Stromal cell of bone marrow (primary cell): Measurements from ENCODE around the gene CTDSPL.
A peak's percentile ranks its signal among the peaks of the same experiment; 100 is the strongest.

ENCODE experiments used
- DNase-seq: peaks from one replicate; pipeline ENCODE4 v3.0.0-alpha.2; 2012; ENCODE audit warnings: low read depth

The CTDSPL gene

DNA sequence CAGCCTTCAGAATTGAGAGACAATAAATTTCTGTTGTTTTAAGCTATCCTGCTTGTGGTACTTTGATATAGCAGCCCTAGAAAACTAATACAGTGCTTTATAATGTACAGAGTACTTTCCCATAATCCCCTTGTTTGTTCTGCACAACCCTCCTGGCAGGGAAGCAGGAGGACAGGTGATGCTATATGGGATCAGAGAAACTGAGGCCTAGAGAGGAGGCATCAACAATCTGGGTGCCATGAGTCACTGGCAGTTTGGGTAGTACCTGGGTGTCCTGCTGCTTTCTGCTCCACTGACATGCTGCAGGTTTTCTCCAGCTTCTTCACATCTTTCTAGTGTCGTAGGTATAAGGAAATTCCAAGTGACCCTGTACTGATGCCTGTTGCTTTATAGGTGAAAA lies 55.0 kb downstream of the CTDSPL start:
- no peak for DNase-seq

- DNase-seq = no peak
These were observed 56.9 kb downstream of the CTDSPL start for GRCh38 chr3:37918627-37919026.

GRCh38 chr3:37920156-37920699 lies 58.5 kb downstream of the CTDSPL start:
- no peak for DNase-seq

DNA sequence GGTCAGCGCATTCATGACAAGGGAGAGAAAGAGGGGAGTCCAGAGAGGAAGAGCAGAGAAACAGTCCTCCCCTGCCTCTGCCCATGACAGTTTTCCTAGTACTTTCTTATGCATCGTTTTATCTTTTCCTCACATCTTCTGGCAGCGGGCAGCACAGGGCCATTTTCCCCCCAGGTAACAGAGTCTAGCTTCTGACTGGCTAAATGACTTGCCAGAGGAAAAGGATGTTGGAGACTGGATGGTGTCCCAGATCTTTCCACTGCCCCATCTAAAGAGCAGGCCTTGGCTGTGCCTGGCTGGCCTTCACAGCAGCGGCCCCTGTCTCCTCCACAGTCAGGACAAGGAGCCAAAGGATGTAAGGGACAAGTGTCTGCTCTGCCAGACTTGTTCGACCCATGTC lies 59.3 kb downstream of the CTDSPL start:
- no peak for DNase-seq

DNA sequence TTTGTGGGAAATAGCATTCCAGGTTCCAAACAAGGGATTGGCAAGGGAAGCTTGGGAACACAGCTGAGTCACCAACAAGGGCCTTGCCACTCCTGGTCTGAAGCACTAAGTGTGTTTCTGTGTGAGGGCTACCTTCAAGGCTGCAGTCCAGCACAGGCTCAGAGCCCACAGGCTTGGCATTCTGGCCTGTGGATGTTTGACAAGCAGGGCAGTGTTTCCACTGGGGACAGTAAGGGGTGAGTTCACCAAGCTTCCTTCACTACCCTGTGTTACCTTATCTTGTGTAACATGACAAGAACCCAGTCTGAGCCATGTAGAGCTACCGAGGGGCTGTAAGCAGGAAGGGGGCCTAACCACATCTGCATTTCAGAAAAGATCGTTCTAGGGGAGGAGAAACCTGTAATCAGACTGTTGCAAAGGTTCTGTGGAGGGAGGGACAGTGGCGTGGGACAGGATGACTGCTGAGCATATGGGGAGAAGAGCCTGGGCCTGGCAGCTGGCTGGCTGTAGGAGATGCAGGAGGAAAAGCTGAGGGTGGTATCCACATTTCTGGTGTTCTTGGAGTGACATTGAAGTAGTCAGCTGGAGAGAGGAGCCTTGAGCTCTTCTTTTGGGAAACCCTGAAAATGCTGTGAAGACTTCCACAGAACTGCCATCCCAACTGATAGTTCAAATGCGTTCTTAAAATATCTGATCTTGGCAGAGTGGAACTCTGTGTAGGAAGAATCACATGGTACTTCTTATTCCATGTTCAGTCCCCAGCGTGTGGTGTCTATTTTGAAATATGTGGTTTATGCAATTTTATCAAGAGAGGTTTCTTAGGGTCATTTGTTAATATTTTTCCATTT lies 61.3 kb downstream of the CTDSPL start:
- no peak for DNase-seq

- DNase-seq = no peak
These were observed 61.9 kb downstream of the CTDSPL start for GRCh38 chr3:37923569-37924040.

GRCh38 chr3:37924453-37924852 lies 62.8 kb downstream of the CTDSPL start:
- DNase-seq = no peak

- no peak for DNase-seq
These were observed 63.5 kb downstream of the CTDSPL start for GRCh38 chr3:37925157-37925556.

- DNase-seq = no peak
These were observed 64.9 kb downstream of the CTDSPL start for GRCh38 chr3:37926611-37927010.

DNA sequence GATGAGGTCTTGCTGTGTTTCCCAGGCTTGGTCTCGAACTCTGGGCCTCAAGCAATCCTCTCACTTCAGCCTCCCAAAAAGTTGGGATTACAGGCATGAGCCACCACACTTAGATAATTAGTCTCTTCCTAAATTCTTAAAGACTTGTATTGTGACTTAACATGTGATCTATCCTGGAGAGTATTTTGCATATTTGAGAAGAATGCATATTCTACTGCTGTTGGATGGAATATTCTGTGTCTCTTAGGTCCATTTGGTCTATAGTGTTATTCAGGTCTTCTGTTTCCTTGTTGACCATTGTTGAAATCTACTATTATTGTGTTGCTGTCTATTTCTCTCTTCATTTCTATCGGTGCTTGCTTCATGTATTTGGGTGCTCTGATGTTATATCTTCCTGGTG lies 68.8 kb downstream of the CTDSPL start:
- no peak for DNase-seq

GRCh38 chr3:37932505-37932904 lies 70.8 kb downstream of the CTDSPL start:
- no peak for DNase-seq

DNA sequence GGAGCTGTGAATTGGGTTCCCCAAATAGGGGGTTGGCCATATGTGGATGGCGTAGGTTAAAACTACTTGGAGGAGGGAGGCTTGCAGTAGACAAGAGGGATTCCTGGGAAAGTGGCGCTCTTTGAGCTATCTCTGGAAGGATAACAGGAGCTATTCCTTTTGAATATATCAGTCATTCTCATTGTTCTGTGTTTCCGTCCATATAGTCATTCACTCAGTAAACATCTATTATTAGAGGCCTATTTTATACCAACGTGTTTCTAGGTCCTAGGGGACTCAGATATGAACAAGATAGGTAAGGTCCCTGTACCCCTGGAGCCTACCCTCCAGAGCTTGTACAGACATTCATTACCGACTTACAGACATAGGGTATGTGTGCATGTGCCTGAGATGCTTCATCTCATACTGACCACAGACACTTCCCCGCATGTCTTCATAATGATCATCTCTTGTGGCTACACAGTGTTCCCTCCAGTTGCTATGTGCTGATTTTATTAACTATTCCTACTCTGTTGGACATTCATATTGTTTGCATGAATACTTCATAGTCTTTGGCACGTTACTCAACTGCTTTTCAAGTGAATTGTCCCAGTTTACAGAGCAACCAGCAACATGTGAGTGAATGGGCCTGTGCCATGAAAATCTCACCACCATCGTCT lies 73.1 kb downstream of the CTDSPL start:
- DNase-seq = no peak

DNA sequence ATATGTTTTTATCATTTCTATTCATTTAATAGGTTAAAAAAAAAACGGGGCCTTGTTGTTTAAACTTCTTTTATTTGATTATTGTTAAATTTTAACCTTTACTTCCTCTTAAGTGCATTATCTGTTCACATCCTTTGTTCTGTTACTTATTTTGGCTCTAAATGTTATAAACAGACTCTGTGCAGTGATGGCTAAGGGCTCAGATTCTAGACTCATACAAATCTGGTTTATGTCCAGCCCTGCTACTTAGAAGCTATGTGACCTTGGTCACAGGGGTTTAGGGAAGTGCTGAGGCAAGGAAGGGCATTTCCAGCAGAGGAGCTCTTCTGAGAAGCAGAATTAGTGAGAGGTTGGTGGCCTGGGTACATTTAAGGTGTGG lies 73.6 kb downstream of the CTDSPL start:
- DNase-seq = peak; percentile 15

DNA sequence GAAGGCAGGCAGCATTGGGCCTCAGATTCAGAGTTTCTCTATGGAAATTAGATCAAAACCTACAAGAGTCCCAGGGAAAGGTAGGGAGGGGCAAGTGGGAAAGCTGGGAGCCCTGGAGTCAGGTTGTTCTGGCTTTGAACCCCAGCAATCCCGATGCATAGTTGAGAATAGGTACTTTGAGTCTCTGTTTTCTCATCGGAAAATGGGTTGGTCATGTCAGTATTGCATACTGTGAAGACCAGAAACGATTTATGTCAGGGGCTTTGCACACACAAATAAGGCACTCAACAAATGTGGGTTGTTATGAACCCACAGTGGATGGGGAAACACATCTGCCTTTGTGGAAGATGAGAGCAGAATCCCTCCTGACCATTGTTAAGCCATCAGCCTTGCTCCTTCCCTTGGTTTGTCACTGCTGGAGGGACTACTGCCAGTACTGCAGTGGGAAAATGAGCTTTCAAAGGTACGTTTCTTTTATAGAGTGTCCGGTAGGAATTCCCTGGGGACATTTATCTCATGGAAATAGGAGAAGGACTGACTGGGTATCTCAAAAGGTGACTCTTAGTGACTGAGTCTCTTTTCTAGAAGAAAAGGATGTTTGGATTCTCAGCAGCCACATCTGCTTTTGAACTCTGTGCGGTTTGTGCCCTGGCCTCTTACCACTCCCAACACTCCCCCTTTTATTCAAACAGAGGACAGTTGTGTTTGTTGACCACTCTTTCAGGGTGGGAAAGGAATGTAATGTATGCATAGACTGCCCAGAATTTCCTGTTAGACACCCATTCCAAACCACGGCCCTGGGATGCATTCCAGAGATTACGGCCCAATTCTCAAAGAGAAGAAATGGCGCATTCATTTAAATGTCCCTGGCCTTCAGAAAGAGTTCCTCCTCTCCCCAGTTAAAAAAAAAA lies 74.3 kb downstream of the CTDSPL start:
- peak; percentile 69 for DNase-seq

DNA sequence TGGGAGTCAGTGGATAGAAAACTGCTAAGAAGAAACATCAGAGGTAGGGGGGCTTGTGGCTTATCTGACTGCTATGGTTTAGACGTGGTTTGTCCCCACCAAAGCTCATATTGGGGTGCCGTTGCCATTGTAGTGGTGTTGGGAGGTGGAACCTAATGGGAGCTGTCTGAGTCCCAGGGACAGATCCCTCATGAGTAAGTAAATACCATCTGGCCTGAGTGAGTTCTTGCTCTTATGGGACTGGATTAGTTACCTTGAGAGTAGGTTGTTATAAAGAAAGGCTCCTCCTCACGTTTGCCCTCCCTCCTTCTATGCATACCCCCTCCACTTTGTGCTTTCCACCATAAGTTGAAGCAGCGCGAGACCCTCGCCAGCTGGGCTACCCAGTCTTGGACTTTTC lies 75.5 kb downstream of the CTDSPL start:
- DNase-seq = no peak

DNA sequence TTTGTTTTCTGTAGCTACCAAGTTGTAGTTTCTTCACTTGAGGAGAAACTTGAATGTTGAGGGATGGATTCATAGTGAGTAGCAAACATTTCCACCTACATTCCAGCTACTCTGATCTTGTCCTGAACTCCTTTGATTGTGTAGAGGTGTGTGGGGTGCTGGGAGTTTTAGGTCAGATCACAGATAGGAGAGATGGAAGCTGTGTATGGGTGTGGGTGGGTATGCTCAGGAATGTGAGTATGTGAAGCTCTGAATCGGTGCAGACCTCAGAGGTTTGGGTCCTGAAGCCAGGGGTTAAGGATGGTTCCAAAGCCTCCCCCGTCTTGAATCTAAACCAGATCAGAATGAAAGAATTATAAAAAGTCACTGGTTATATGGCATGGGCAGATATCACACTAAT lies 76.3 kb downstream of the CTDSPL start:
- DNase-seq = no peak

- no peak for DNase-seq
These were observed 78.7 kb downstream of the CTDSPL start for GRCh38 chr3:37940242-37940908.

DNA sequence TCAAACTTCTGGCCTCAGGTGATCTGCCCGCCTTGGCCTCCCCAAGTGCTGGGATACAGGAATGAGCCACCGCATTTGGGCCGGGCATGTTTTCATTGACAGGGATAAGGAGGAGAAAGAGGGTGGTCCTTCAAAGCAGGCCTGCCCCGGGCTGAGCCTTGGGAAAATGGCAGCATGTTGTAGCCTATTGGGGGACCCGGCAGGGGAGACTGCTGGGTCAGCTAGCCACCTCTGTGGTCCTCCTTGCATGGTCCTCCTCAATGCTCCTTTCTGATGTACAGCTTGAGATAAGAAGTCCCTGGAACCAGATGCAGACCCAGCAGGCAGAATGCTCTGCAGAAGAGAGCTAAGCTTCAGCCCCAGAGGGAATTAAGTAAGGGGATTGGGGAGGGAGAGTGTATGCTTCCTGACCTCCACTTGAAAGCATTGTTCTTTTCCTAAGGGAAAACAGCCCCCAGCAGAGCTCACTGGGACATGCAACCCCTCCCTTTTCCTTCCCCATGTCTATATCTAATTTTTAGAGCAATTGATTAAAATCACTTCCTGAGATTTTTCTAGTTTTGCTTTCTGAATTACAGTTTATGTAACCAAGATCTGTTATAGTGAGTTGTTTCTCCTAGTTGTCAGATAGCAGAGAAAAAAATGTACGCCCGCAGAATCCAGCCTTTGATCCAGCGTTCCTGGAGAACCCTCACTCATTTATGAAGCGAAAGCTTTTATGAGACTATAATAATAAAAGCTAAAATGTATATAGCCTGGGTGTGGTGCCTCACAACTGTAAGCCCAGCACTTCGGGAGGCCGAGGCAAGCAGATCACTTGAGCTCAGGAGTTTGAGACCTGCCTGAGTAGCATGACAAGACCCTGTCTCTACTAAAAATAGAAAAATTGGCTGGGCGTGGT lies 80.2 kb downstream of the CTDSPL start:
- DNase-seq = no peak

- no peak for DNase-seq
These were observed 81.0 kb downstream of the CTDSPL start for GRCh38 chr3:37942646-37943045.

GRCh38 chr3:37943126-37943525 lies 81.4 kb downstream of the CTDSPL start:
- no peak for DNase-seq
